ENCODE results near the gene IL20RB.

GRCh38 chr3:136992115-136992514 lies 34.3 kb downstream of the IL20RB start:
- TF ChIP-seq POLR2A (IDR thresholded peaks at IDR 0.05) (no peak), CTCF (IDR thresholded peaks at IDR 0.05) (no peak)
